ENCODE data around the gene DLG5.

DNA sequence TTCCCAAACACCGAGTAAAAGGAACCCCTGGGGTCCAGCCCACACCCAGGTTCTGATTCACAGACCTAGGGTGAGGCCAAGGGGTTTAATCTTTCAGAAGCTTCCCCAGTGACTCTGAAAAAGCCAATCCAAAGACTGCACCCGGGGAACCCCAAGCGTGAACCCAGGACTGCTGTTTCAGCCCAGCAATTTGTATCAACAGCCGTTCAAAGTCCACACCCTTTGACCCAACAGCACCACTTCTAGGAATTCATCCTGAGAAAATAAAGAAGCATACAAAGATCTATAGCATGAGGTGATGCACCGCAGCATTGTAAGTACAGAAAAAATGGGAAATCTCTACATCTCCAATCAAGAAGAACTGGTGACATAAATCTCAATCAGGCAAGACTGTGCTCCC is 24.4 kb downstream of the DLG5 start:
- TF ChIP-seq CBX8 (IDR thresholded peaks at IDR 0.05) (no peak), RAD21 (conservative IDR thresholded peaks at IDR 0.05 in 1 of 2, IDR thresholded peaks at IDR 0.05 in 1 of 2) (no peak), RFX5 (IDR thresholded peaks at IDR 0.05) (no peak), EP300 (IDR thresholded peaks at IDR 0.05) (no peak), KDM1A (IDR thresholded peaks at IDR 0.05; ENCODE audit: low read depth) (no peak), CHD4 (IDR thresholded peaks at IDR 0.05; ENCODE audit: borderline replicate concordance) (no peak), POLR2A (IDR thresholded peaks at IDR 0.05; ENCODE audit: low read length) (no peak), MAZ (IDR thresholded peaks at IDR 0.05; ENCODE audit: borderline replicate concordance, low read depth, low read length) (no peak)
- TF ChIP-seq, protein P1, sequence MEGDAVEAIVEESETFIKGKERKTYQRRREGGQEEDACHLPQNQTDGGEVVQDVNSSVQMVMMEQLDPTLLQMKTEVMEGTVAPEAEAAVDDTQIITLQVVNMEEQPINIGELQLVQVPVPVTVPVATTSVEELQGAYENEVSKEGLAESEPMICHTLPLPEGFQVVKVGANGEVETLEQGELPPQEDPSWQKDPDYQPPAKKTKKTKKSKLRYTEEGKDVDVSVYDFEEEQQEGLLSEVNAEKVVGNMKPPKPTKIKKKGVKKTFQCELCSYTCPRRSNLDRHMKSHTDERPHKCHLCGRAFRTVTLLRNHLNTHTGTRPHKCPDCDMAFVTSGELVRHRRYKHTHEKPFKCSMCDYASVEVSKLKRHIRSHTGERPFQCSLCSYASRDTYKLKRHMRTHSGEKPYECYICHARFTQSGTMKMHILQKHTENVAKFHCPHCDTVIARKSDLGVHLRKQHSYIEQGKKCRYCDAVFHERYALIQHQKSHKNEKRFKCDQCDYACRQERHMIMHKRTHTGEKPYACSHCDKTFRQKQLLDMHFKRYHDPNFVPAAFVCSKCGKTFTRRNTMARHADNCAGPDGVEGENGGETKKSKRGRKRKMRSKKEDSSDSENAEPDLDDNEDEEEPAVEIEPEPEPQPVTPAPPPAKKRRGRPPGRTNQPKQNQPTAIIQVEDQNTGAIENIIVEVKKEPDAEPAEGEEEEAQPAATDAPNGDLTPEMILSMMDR (IDR thresholded peaks at IDR 0.05) = no peak
- TF ChIP-seq, protein P2, sequence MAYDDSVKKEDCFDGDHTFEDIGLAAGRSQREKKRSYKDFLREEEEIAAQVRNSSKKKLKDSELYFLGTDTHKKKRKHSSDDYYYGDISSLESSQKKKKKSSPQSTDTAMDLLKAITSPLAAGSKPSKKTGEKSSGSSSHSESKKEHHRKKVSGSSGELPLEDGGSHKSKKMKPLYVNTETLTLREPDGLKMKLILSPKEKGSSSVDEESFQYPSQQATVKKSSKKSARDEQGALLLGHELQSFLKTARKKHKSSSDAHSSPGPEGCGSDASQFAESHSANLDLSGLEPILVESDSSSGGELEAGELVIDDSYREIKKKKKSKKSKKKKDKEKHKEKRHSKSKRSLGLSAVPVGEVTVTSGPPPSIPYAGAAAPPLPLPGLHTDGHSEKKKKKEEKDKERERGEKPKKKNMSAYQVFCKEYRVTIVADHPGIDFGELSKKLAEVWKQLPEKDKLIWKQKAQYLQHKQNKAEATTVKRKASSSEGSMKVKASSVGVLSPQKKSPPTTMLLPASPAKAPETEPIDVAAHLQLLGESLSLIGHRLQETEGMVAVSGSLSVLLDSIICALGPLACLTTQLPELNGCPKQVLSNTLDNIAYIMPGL (CRISPR knock-in tag; IDR thresholded peaks at IDR 0.05; ENCODE audit: borderline replicate concordance) = no peak
- TF ChIP-seq, protein P3, sequence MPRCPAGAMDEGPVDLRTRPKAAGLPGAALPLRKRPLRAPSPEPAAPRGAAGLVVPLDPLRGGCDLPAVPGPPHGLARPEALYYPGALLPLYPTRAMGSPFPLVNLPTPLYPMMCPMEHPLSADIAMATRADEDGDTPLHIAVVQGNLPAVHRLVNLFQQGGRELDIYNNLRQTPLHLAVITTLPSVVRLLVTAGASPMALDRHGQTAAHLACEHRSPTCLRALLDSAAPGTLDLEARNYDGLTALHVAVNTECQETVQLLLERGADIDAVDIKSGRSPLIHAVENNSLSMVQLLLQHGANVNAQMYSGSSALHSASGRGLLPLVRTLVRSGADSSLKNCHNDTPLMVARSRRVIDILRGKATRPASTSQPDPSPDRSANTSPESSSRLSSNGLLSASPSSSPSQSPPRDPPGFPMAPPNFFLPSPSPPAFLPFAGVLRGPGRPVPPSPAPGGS (IDR thresholded peaks at IDR 0.05) = no peak
- TF ChIP-seq, protein P4, sequence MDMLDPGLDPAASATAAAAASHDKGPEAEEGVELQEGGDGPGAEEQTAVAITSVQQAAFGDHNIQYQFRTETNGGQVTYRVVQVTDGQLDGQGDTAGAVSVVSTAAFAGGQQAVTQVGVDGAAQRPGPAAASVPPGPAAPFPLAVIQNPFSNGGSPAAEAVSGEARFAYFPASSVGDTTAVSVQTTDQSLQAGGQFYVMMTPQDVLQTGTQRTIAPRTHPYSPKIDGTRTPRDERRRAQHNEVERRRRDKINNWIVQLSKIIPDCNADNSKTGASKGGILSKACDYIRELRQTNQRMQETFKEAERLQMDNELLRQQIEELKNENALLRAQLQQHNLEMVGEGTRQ (IDR thresholded peaks at IDR 0.05) = no peak

Measured in A549 (cell line).